GM21447 (cell line): ENCODE results near the gene ABTB2.

Source experiments
- ATAC-seq: cut with Tn5 transposase; IDR thresholded peaks from one replicate; pipeline ENCODE4 v1.9.1; 2021; ENCODE audit not compliant: unreplicated experiment

Gene ABTB2

GRCh38 chr11:34243600-34244464, 114.0 kb downstream of the ABTB2 start:
- peak; percentile 74 for ATAC-seq

DNA sequence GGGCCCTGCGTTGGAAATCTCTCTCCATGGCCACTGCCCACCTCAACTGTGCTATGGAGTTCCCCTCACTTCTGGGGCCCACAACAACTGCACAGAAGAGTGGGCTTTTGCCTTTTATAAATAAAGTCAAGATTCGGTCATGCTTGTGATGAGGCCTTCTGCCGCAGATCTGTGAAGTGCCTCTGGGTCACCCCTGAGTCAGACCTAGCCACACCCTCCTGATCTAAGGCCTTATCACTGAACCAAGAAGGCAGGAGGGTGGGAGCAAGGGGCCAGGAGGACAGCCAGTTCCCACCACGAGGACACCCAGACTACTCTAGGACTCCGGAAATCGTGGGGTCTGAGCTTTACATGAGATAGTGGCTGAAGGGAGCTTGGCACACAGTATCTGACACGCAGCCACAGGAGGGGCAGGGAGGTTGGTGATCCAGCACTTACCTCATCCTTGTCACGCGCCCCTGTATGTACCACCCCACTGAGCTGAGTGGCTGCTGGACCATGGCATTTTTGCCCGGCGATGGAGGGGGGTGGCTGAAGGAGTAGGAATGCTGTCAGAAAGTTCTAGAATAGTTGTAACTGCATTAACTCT, 115.7 kb downstream of the ABTB2 start:
- ATAC-seq = no peak

GRCh38 chr11:34240150-34240494, 117.7 kb downstream of the ABTB2 start:
- ATAC-seq = no peak

GRCh38 chr11:34239465-34240149, 118.2 kb downstream of the ABTB2 start:
- peak; percentile 21 for ATAC-seq

DNA sequence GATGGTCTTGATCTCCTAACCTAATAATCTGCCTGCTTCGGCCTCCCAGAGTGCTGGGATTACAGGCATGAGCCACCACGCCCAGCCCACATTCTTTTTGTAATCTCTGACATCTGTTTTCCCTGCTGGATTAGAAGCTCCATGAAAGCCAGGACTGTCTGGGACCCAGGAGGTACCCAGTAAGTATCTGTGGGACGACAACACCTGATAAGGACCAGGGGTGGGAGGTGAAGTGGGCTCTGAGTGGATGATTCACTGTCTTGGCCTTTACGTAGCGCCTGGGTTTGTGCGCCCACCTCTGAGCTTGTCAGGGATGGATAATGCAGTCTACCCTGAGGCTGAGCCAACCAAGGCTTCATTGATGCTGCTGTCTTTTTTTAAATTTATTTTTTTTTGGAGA, 118.8 kb downstream of the ABTB2 start:
- no peak for ATAC-seq

- ATAC-seq = no peak
Observed at GRCh38 chr11:34238533-34238932, 119.3 kb downstream of the ABTB2 start.

- ATAC-seq = no peak
Observed at GRCh38 chr11:34236572-34236971, 121.2 kb downstream of the ABTB2 start.

DNA sequence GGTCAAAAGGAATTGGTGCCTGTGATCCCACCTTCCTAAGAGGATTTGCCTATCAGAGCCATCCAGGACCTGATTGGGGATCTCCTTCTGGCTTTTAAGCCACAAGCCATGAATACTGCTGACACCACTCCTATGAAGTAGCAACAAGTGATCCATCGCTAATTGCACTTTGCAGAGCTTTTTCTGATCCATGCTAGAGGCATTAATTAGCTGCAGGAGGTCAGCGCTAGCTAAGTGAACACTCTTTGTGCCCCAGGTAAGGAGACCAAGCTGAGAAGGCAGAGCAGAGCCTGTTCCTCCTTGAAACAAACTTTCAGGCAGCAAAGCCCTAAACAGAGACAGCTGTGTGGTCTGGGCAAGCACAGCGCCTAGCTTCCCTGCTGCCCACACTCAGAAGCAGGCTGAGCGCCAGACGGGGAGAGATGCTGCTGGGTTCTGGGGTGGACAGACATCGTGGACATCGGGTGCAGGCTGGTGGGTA, 122.2 kb downstream of the ABTB2 start:
- ATAC-seq = no peak

- ATAC-seq = peak; percentile 36
Observed at GRCh38 chr11:34235189-34235588, 122.6 kb downstream of the ABTB2 start.

DNA sequence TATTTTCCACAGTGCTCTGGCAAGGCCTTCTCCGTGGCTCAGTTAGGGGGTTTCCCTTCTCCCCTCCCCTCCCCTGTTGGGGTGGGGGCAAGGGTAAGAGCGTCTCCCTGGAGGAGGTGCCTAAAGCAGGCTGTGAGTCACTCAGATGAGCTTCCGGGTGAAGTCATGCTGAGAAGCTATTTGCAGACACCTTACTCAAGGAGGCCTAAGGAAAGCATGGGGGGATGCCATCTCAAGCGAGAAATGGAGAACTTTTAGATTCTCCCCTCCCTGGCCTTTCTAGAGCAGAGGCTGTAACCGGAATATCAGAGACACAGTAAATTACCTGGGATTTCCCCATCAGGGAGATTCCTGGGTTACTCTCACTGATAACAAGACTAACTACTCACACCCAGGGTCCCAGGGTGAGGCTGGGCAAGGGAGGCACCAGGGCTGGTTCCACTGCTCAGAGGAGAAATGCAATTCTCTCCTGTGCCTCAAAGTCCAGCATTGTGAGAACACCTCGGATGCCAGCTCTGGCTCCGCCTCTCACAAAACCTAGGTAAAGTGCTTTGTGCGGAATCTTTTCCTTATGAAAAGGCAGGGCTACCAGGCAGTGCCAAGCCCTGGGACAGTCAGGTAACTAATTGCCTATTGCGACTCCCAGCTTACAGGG, 123.6 kb downstream of the ABTB2 start:
- ATAC-seq = peak; percentile 74

- no peak for ATAC-seq
Observed at GRCh38 chr11:34233215-34233614, 124.6 kb downstream of the ABTB2 start.

- ATAC-seq = no peak
Observed at GRCh38 chr11:34232807-34233206, 125.0 kb downstream of the ABTB2 start.

DNA sequence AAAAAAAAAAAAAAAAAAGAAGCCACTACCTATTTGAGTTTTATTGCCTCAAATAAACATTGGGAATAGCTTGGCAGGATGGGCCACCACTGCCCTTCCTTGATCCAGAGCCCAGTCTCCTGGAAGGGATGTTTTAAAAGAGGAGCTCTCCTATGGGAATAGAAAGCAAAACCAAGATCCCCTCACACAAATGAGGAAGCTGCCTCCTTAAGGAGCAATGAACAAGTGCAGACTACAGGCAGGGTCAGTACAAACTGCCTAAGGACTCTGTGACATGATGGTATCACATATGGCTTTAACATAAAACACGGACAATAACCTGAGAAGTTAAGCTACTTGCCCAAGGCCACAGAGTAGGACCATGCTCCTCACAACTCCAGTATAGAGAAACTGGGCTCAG, 131.6 kb downstream of the ABTB2 start:
- no peak for ATAC-seq

DNA sequence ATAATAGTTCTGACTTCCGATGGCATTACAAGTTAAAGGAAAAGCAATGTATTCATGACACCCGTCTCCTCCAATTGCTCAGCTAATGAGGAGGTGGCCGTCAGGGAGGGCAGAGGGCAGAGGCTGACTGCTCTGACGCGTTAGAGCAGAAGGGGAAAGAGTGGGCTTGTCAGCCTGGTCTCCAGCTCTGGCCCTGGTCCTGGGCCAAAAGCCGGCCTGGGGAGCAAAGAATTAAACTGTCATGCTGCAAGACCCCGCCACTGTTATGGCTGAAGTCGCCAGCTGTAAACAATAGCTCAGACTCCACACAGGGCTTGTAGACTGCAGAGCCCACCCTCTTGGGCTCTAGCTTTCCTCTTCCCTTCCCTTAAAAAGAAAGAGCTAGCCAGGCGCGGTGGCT, 132.7 kb downstream of the ABTB2 start:
- no peak for ATAC-seq

DNA sequence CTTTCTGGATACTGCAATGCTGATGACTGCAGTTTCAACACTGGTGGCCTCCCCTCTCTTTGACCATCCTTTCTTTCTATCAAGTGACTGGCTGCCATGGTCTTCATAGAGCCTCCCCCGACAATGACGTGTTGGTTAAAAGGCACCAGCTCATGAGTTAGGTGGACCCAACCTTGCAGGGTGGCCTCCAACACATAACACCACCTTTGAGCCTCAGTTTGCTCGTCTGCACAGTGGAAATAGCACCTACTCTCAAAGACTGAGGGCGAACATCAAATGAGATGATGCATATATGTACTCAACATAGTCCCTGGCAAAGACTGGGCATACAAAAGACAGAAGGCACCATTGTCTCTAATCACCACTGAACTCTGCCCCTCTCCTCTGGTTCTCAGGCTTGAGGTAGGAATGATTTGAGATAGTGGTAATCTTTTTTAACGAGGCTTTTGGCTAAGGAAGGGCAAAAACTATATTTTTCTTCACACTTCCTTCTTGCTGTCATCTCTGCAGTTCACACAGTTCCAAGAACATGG, 133.3 kb downstream of the ABTB2 start:
- no peak for ATAC-seq

- ATAC-seq = no peak
Observed at GRCh38 chr11:34223907-34224306, 133.9 kb downstream of the ABTB2 start.

DNA sequence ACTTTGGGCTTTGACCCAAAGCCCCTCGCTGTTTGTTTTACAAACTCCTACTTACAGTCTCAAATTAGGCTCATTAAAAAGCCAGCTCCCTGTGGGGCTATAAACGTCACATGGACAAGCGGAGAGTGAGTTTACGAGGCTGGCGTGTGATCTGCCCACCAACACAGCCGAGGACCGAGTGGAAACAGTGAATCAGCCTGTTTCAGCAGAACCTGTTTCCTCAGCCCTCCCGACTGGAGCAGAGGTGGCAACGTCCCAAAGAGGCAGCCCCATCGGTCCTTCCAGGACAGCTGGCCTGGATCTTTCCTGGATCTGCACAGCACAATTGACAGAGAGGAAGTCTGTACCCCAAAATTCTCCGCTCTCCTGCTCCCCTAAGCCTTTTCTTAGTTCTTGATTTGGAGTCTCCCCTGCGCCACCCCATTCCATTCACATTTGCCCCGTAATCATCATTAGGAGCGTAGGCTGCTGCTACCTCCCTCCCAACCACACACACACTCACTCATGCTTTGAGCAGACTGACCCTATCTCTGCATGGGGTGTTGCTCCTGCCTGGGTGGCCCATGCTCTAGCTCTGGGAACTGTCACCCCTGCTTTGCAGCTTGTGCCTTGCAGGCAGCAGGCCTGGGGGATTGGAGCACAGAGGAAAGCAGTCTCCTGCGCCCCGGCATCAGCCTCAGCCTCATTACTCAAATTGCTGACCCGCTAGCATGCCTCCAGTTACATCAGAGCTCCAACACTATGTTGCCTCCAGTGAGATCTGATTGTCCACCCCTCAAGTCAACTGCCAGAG, 134.6 kb downstream of the ABTB2 start:
- ATAC-seq = no peak

DNA sequence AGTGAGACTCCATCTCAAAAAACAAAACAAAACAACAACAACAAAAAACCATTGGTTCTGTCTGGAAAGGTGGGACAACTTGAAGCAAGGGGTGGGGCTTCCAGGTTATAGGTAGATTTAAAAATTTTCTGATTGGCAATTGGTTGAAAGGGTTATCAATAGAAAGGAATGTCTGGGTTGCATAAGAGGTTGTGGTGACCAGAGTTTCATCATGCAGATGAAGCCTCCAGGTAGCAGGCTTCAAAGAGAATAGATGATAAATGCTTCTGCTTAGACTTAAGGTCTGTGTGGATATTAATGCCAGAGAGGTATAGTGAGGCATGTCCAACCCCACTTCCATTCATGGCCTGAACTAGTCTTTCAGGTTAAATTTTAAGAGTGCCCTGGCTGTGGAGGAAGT, 135.8 kb downstream of the ABTB2 start:
- ATAC-seq = no peak

GRCh38 chr11:34219941-34220370, 137.9 kb downstream of the ABTB2 start:
- no peak for ATAC-seq

GRCh38 chr11:34219279-34219678, 138.5 kb downstream of the ABTB2 start:
- ATAC-seq = no peak
